Activated CD4-positive, alpha-beta T cell treated with anti-CD3 and anti-CD28 coated beads for 48 hours (primary cell): ENCODE data around the gene CR1L.
"Not testable (repeated sequence)": the region's sequence is repeated elsewhere in the genome, so short reads cannot be mapped to it uniquely, and the experiment has no call there.

Experiments used
- DNase-seq: peaks from one replicate; pipeline ENCODE4 v3.0.0-alpha.2; 2020

CR1L gene

GRCh38 chr1:207747627-207748492 is 102.9 kb downstream of the CR1L start:
- DNase-seq, result no peak

GRCh38 chr1:207748737-207749528 is 104.0 kb downstream of the CR1L start:
- DNase-seq, result no peak

DNA sequence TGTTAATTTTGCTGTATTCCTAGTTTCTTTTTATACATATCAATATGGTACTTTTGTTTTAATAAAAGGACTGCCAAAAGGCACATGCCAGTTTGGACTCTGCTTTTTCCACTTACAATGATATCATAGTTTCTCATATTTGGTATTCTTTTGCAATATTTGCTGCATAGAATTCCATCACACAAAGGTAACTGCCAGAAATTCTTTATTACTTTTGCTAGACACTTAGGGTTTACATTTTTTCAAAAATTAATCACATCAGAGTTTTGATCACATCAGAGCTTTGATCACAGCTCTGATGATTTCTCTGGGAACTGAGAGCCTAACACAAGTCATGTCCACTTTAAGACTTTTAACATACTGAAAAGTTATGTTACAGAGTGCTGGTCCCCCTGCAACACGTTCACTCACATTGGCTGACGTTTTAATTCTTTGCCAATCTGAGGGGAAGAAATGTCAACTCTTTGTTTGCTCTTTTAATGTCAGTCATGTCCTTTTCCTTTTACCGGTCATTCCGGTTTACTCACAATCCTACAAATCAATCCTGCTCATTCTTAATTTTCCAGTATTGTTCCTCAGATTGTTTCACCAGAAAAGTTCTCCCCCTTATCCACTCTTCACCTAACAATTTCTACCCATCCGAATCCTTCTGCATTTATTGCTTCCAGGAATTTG is 105.8 kb downstream of the CR1L start:
- no peak for DNase-seq

GRCh38 chr1:207751463-207751789 is 106.5 kb downstream of the CR1L start:
- DNase-seq, result not testable (repeated sequence)

DNA sequence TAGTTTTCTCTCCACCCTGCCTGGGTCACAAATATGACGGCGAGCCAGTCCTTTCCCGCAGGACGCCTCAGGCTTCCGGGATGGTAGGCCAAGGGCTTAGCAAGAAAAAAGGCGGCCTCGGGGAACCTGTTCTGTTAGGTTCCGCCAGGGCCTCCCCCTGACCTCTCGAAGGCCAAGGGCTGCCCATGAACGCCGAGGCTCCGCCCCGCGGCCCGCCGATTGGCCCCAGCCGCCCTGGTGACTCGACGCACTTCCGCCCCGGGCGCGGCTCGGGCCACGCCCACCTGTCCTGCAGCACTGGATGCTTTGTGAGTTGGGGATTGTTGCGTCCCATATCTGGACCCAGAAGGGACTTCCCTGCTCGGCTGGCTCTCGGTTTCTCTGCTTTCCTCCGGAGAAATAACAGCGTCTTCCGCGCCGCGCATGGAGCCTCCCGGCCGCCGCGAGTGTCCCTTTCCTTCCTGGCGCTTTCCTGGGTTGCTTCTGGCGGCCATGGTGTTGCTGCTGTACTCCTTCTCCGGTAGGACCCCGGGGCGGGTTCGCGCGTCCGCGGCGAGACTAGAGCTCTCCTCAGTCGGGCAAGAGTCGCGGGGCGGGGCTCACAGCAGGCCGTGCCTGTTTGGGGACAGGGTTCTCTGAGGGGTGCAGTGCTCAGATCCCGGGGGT is 107.0 kb downstream of the CR1L start, which contains the start of gene CD46:
CD46 (plus strand) TSS at position 265 of the 666 bp plus-strand sequence; CDS start at position 424, 159 bp downstream.
- peak; percentile 96 for DNase-seq

GRCh38 chr1:207752456-207752998 is 107.6 kb downstream of the CR1L start:
- peak; percentile 50 for DNase-seq

GRCh38 chr1:207753611-207754010 is 108.7 kb downstream of the CR1L start:
- DNase-seq, result no peak

DNA sequence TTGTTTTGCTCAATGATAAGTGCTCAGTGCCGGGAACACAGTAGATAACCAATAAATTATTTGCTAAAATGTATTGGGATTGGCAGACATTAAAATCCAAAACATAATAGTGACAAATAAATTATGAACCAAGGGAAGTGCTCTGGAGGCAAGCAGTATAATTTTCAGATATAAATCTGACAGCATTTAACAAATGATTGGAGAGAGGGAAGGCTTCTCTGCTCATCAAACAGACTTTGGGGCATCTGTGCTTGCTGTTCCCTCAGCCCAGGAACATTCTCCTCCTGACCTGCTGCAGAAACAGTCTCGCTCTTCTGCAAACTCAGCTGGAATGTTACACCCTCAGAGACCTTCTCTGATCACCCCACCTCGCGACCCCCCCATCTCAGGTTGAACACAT is 109.1 kb downstream of the CR1L start:
- DNase-seq, result no peak

- no peak for DNase-seq
Measured at GRCh38 chr1:207754974-207755700, 110.2 kb downstream of the CR1L start.

DNA sequence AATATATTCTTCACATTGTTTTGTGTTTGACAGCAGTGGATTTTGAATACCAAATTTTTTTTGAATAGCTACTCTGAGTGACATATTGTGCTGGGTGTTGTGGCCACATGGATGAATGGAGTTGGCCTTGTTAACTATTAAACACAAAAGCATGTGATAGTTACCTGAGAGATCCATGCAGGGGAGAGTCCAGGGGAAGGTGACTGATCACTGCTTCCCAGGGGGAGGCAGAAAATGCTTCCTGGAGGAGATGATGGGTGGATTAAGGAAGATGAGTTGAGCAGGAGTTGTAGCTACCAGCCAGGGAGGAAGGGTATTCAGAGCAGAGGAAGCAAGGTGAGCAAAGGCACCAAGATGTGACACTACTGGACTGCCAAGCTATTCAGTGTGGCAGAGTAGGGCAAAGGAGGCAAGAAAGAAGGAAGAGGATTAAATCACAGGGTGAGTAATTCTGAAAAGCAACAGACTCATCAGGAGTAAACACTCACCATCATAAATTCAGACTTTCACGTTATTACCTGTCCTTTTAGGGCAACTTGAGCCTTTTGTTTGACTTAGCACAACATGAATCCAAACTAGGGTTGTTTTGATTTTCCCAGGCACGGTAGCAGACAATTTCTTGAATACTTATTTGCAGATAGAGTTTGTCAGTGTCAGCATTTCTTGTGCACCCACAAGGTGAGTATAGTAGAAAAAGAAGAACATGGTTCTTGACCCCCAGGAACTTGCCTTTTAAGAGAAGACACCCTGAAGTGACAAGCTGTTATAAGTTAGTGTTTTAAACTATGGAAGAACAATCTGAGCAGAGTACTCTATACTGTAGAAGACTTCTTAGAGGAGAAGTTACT is 111.1 kb downstream of the CR1L start:
- no peak for DNase-seq

- no peak for DNase-seq
Measured at GRCh38 chr1:207762622-207763021, 117.7 kb downstream of the CR1L start.

- no peak for DNase-seq
Measured at GRCh38 chr1:207763091-207763490, 118.2 kb downstream of the CR1L start.

- DNase-seq, result no peak
Measured at GRCh38 chr1:207763972-207764371, 119.0 kb downstream of the CR1L start.

DNA sequence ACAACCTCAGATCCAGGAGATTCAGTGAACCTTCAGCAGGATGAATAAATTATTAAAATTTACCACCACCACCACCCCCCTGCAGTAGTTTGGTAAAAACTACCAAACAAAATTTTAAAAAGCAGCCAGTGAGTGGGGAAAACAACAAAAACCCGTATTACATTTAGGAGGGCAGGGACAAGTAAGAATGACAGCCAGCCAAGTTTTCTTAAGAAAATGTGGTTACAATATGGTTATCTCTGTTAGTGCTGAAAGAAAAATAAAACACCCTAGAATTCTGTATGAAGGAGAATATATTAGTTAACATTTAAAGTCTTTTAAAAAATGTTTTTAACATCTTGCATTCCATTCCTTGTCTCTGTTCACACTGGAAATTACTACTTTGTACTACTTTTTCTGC is 121.6 kb downstream of the CR1L start:
- DNase-seq, result no peak

- not testable (repeated sequence) for DNase-seq
Measured at GRCh38 chr1:207770514-207770913, 125.6 kb downstream of the CR1L start.
